Sigmoid colon (tissue), 7 donors: ENCODE data around the gene FSD1L. TPM values are rescaled to one million over a fixed set of nuclear protein-coding genes. Genes with fewer than 3 reads are reported as not detected.

ENCODE experiments used
- DNase-seq: peaks from one replicate; pipeline ENCODE4 v3.0.0-alpha.2; 2019
- H3K27ac ChIP-seq, 4 donors: fragments of 200-600 bp; sonication (generic); one replicate each; pipeline ENCODE4 v1.5.1; 2016 to 2019; ENCODE audit warnings: mild to moderate bottlenecking in 1 of 4
- H3K27me3 ChIP-seq, 3 donors: fragments of 200-600 bp; sonication (generic); one replicate each; pipeline ENCODE4 v1.5.1; 2019; ENCODE audit warnings: mild to moderate bottlenecking in 1 of 3
- H3K36me3 ChIP-seq, 4 donors: fragments of 200-600 bp; sonication (generic); one replicate each; pipeline ENCODE4 v1.5.1; 2016 to 2019
- H3K4me1 ChIP-seq, 4 donors: fragments of 200-600 bp; sonication (generic); one replicate each; pipeline ENCODE4 v1.5.1; 2017 to 2019
- H3K4me3 ChIP-seq, 4 donors: fragments of 200-600 bp; sonication (generic); one replicate each; pipeline ENCODE4 v1.5.1; 2017 to 2019; ENCODE audit warnings: mild to moderate bottlenecking in 2 of 4, moderate library complexity in 1 of 4
- H3K9me3 ChIP-seq, 4 donors: fragments of 200-600 bp in 3 of 4; sonication (generic) in 3 of 4; one replicate each; pipeline versions ENCODE4 v1.5.1 to v1.6.1; 2013 to 2019
- EP300 ChIP-seq, 4 donors: sonication (generic); formaldehyde crosslinking; IDR thresholded peaks; one replicate each; pipeline ENCODE4 v1.6.1; 2017; ENCODE audit warnings: antibody characterized with exemption in 4 of 4
- POLR2A ChIP-seq, 2 donors: fragments of 450-650 bp; IDR thresholded peaks; one replicate each; pipeline ENCODE4 v1.6.1; 2016; ENCODE audit warnings: antibody characterized with exemption in 2 of 2, mild to moderate bottlenecking in 2 of 2, moderate library complexity in 2 of 2
- POLR2AphosphoS5 ChIP-seq, 4 donors: sonication (generic); formaldehyde crosslinking; IDR thresholded peaks; one replicate each; pipeline ENCODE4 v1.6.1; 2017; ENCODE audit warnings: antibody characterized with exemption in 4 of 4
- WGBS, 2 donors: extraction: QIAGEN DNeasy Blood & Tissue Kit; methylation state at CpG; one replicate each; pipeline ENCODE4 v1.1.7; 2013; 5-methylcytosine and 5-hydroxymethylcytosine counted together
- intact Hi-C: fragments of 100-400 bp; cut with DNase I; formaldehyde crosslinking; loops from one replicate; pipeline ENCODE4 v1.15.1; 2023
- polyA plus RNA-seq, 3 donors: library from polyadenylated mRNA; stranded (reverse); fragments of 200-250 nt; gene quantifications; one replicate each; pipeline ENCODE4 v1.2.3, GENCODE V29; 2013
- total RNA-seq, 4 donors: library from RNA; depleted of rRNA; stranded (reverse); fragments of >200 nt; gene quantifications; one replicate each; pipeline ENCODE4 v1.1.0, GENCODE V29; 2016
- TF ChIP-seq, protein P1 (sequence below), 4 experiments: fragments of 450-650 bp in 3 of 4; fragments of 200-600 bp in 1 of 4; IDR thresholded peaks; one replicate each; pipeline ENCODE4 v1.5.1; 2016 to 2019; ENCODE audit warnings: antibody characterized with exemption in 4 of 4, mild to moderate bottlenecking in 3 of 4, moderate library complexity in 2 of 4
- donor health status: healthy with polysubstance abuse.
- donor health status: Bipolar disorder and iron deficiency.
- donor health status: healthy.

FSD1L gene
- total and polyA plus RNA-seq, 7 donors: 1.2 to 6.4 (median 3.9) TPM

DNA sequence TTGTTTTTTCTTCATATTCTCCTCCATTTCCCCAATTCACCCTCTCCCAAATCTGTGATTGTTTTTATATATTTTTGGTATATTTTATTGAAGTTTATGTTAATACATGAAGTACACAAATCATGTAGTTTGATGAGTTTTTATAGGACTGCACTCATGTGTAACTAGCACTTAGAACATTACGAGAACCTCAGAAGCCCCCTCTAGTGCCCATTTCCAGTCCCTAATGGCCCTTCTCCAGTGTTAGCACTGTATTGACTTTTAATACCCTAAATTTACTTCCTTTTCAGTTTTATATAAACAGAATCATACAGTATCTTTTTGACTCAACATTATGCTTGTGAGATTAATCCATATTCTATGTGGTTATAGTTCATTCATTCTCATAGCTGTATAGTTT, 91.6 kb downstream of the FSD1L start:
- Histone ChIP-seq H3K27ac (no peak overlapping the region), H3K36me3 (peaks cover 0 to 14% (median 0%) of the 10 kb centered on the region in 4 donors), H3K27me3 (no peaks in the 10 kb centered on the region), H3K4me3 (no peak overlapping the region), H3K4me1 (no peaks in the 10 kb centered on the region), H3K9me3 (no peaks in the 10 kb centered on the region)
- TF ChIP-seq POLR2AphosphoS5 (IDR thresholded peaks at IDR 0.05) (no peak), EP300 (IDR thresholded peaks at IDR 0.05) (no peak), POLR2A (IDR thresholded peaks at IDR 0.05) (no peak)
- TF ChIP-seq, protein P1, sequence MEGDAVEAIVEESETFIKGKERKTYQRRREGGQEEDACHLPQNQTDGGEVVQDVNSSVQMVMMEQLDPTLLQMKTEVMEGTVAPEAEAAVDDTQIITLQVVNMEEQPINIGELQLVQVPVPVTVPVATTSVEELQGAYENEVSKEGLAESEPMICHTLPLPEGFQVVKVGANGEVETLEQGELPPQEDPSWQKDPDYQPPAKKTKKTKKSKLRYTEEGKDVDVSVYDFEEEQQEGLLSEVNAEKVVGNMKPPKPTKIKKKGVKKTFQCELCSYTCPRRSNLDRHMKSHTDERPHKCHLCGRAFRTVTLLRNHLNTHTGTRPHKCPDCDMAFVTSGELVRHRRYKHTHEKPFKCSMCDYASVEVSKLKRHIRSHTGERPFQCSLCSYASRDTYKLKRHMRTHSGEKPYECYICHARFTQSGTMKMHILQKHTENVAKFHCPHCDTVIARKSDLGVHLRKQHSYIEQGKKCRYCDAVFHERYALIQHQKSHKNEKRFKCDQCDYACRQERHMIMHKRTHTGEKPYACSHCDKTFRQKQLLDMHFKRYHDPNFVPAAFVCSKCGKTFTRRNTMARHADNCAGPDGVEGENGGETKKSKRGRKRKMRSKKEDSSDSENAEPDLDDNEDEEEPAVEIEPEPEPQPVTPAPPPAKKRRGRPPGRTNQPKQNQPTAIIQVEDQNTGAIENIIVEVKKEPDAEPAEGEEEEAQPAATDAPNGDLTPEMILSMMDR (IDR thresholded peaks at IDR 0.05): no peak
- 96 to 100% methylated on average over 1 of the region's 1 CpG for WGBS, 2 donors
- DNase-seq: no peak
- intact Hi-C loops: no loop called here

DNA sequence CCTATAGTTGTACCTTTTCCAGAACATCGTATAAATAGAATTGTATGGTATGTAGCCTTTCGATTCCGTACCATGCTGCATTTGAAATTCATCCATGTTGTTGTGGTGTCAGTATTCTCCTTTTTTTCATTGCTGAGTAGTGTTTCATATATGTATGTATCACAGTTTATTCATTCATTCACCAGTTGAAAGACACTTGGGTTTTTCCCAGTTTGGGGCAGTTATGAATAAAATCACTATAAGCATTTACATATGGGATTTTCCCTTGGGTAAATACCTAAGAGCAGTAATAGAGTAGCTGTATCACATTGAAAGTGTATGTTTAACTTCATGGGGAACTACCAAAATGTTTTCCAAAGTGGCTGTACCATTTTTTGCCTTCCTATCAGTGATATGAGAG, 94.0 kb downstream of the FSD1L start:
- Histone ChIP-seq H3K27ac (no peak overlapping the region), H3K27me3 (no peaks in the 10 kb centered on the region), H3K4me1 (no peaks in the 10 kb centered on the region), H3K36me3 (peaks cover 0 to 10% (median 0%) of the 10 kb centered on the region in 4 donors), H3K4me3 (no peak overlapping the region), H3K9me3 (no peaks in the 10 kb centered on the region)
- WGBS, 2 donors: 94 to 95% methylated on average over 3 of the region's 3 CpGs
- DNase-seq: no peak
- TF ChIP-seq POLR2AphosphoS5 (IDR thresholded peaks at IDR 0.05) (no peak), POLR2A (IDR thresholded peaks at IDR 0.05) (no peak), EP300 (IDR thresholded peaks at IDR 0.05) (no peak)
- TF ChIP-seq, protein P1 (IDR thresholded peaks at IDR 0.05): no peak
- intact Hi-C loops: no loop called here

GRCh38 chr9:105554042-105554441, 106.2 kb downstream of the FSD1L start:
- H3K4me1 ChIP-seq: peaks cover 0 to 7% (median 3%) of the 10 kb centered on the region in 4 donors
- no peak overlapping the region for H3K4me3 ChIP-seq
- H3K36me3 ChIP-seq: no peaks in the 10 kb centered on the region
- no peak overlapping the region for H3K27ac ChIP-seq
- no peaks in the 10 kb centered on the region for H3K9me3 ChIP-seq
- intact Hi-C loops: loop anchor here (10.0 kb wide), 1 partner anchor 809 kb away; the partner anchor contains the start of gene NIPSNAP3A
- 90 to 91% methylated on average over 10 of the region's 10 CpGs for WGBS, 2 donors
- no peak for TF ChIP-seq POLR2A (IDR thresholded peaks at IDR 0.05)
- TF ChIP-seq, protein P1 (IDR thresholded peaks at IDR 0.05): no peak
- no peak for TF ChIP-seq EP300 (IDR thresholded peaks at IDR 0.05)
- no peak for TF ChIP-seq POLR2AphosphoS5 (IDR thresholded peaks at IDR 0.05)
- H3K27me3 ChIP-seq: no peaks in the 10 kb centered on the region
- no peak for DNase-seq

DNA sequence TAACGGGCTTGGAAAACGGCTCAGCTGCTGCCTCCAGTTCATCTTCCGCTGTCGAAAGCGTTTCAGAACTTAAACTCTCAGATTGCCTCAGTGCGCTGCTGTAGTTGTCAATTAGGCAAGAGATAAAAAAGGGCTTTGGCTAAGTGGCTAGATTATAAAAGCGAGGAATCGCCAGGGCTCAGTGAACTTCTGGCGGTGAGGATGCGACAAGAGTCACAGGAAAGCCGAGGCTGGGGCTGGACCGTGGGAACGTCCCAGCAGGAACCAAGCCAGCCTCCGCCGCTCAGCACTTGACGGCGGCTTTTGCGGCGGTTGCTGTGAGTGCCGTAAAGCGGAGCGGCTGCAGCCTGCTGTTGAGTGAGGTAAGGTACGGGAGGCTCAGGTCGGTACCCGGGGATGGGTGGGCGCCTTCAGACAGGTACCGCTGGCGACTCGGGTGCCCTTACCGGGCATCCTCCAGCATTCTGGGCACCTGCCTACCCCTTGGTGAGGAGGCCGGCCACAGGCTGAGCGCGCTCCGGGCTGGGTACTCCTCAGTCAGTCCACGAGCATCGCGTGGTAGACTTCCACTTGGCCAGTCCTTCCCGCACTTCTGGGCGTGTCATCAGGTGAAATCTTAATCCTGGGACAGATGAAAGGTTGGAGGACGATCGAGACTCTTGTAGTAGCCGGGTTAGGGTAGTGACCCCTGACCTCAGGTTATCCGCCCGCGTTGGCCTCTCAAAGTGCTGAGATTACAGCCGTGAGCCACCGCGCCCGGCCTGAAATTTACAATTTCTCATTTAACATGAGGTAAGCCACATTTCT, 110.2 kb downstream of the FSD1L start, which contains the start of gene FKTN:
Gene FKTN (plus strand): TSS at position 328 of the 807 bp plus-strand sequence. CDS start 16,902 bp downstream, outside the sequence.
- peak; percentile 92 for DNase-seq
- 0 to 1% methylated on average over 49 of the region's 49 CpGs for WGBS, 2 donors
- Histone ChIP-seq H3K4me3 (peak within 1 kb of the TSS; percentile 74 to 89 (median 82)), H3K36me3 (no peaks in the 10 kb centered on the region), H3K27ac (peak within 1 kb of the TSS; percentile 55 to 77 (median 70)), H3K4me1 (peaks cover 0 to 8% (median 4%) of the 10 kb centered on the region in 4 donors), H3K27me3 (no peaks in the 10 kb centered on the region), H3K9me3 (no peaks in the 10 kb centered on the region)
- intact Hi-C loops: loop anchor here (10.0 kb wide), 1 partner anchor 813 kb away; the partner anchor contains the start of gene NIPSNAP3A
- TF ChIP-seq POLR2AphosphoS5 (IDR thresholded peaks at IDR 0.05): peak; percentile 31 to 66 (median 56)
- TF ChIP-seq, protein P1 (IDR thresholded peaks at IDR 0.05): no peak
- no peak for TF ChIP-seq POLR2A (IDR thresholded peaks at IDR 0.05)
- no peak for TF ChIP-seq EP300 (IDR thresholded peaks at IDR 0.05)
